Adrenal gland (tissue), 12 donors: ENCODE data around the gene ABCD1. TPM values are rescaled to one million over a fixed set of nuclear protein-coding genes. Genes with fewer than 3 reads are reported as not detected.
A peak's percentile ranks its signal among the peaks of the same experiment; 100 is the strongest.

Experiments used
- DNase-seq, 7 donors: peaks; one replicate each; pipeline ENCODE4 v3.0.0-alpha.2; 2019 to 2020
- H3K27ac ChIP-seq, 5 donors: fragments of 200-600 bp; sonication (generic) in 4 of 5; 1 replicate in 3 of 5; 2 replicates in 2 of 5; pipeline versions ENCODE4 v1.5.1 to v1.8.0; 2016 to 2020; ENCODE audit warnings: mild to moderate bottlenecking in 1 of 5
- H3K27me3 ChIP-seq: fragments of 200-600 bp; 2 replicates; pipeline ENCODE4 v1.8.0; 2021
- H3K36me3 ChIP-seq, 2 donors: fragments of 200-600 bp; replicated peaks in 1 of 2; 1 replicate in 1 of 2; 2 replicates in 1 of 2; pipeline versions ENCODE4 v1.5.1 to v1.8.0; 2018 to 2022
- H3K4me1 ChIP-seq, 2 donors: fragments of 200-600 bp; replicated peaks in 1 of 2; 1 replicate in 1 of 2; 2 replicates in 1 of 2; pipeline versions ENCODE4 v1.5.1 to v1.8.0; 2018 to 2021
- H3K4me3 ChIP-seq, 4 donors: fragments of 200-600 bp; sonication (generic) in 3 of 4; one replicate each; pipeline ENCODE4 v1.5.1; 2016 to 2018
- H3K9me3 ChIP-seq, 3 donors: fragments of 200-600 bp; sonication (generic) in 1 of 3; replicated peaks in 1 of 3; 1 replicate in 2 of 3; 2 replicates in 1 of 3; pipeline versions ENCODE4 v1.5.1 to v1.8.0; 2016 to 2021
- CTCF ChIP-seq, 6 experiments: fragments of 450-650 bp in 4 of 6; fragments of 200-600 bp in 2 of 6; sonication (generic) in 1 of 6; IDR thresholded peaks; 1 replicate in 5 of 6; 2 replicates in 1 of 6; pipeline versions ENCODE4 v1.5.1 to v1.8.0; 2016 to 2021; ENCODE audit warnings: antibody characterized with exemption in 6 of 6, mild to moderate bottlenecking in 2 of 6, moderate library complexity in 1 of 6
- POLR2A ChIP-seq, 2 donors: fragments of 450-650 bp; IDR thresholded peaks; one replicate each; pipeline ENCODE4 v1.6.1; 2017; ENCODE audit warnings: antibody characterized with exemption in 2 of 2, mild to moderate bottlenecking in 2 of 2, moderate library complexity in 1 of 2
- WGBS, 4 donors: extraction: QIAGEN DNeasy Blood & Tissue Kit in 2 of 4; methylation state at CpG; one replicate each; pipeline versions ENCODE4 v1.1.5 to v1.1.7; 2013 to 2017; 5-methylcytosine and 5-hydroxymethylcytosine counted together
- intact Hi-C, 2 donors: fragments of 100-400 bp; cut with DNase I; formaldehyde crosslinking; loops; one replicate each; pipeline versions ENCODE4 v1.14.1 to v1.15.0; 2022 to 2023
- polyA plus RNA-seq, 3 donors: library from polyadenylated mRNA; stranded (reverse); fragments of 200-250 nt in 2 of 3; fragments of 350-450 nt in 1 of 3; fragmentation: Illumina TruSeq in 1 of 3; extraction: RNeasy Lipid Tissue Mini Kit (QIAGEN cat#74804) in 1 of 3; gene quantifications; one replicate each; pipeline ENCODE4 v1.2.3, GENCODE V29; 2013 to 2014
- total RNA-seq, 9 donors: library from RNA; depleted of rRNA in 4 of 9; stranded (reverse); fragments of >200 nt in 4 of 9; fragments of 120-200 nt in 1 of 9; fragmentation: NEBNext Ultra II Directional in 1 of 9; extraction: Animal tissue kit (Norgen Biotek cat#: 25700) in 1 of 9; gene quantifications; one replicate each; pipeline versions ENCODE4 v1.1.0 to v1.2.4, GENCODE V29; 2013 to 2023
- donor health status: healthy with polysubstance abuse.
- donor health status: Bipolar disorder and iron deficiency.
- donor health status: DM: yes; HTN: yes; CAD: no.
- donor health status: DM: no; HTN: no; CAD: no.
- donor health status: DM: no; HTN: no; CAD: no.
- donor health status: DM: yes; HTN: yes; CAD: no.

ABCD1 gene
- total and polyA plus RNA-seq, 12 donors, result 29.6 to 78.0 (median 50.4) TPM

- Histone ChIP-seq H3K4me3 (no peak overlapping the region), H3K36me3 (no peaks in the 10 kb centered on the region), H3K27ac (no peak overlapping the region), H3K27me3 (no peaks in the 10 kb centered on the region), H3K4me1 (no peaks in the 10 kb centered on the region), H3K9me3 (no peaks in the 10 kb centered on the region)
- intact Hi-C loops, result no loop called here
- no peak for DNase-seq
- TF ChIP-seq POLR2A (IDR thresholded peaks at IDR 0.05) (no peak), CTCF (IDR thresholded peaks at IDR 0.05) (no peak)
- WGBS, 4 donors, result 73 to 83% (median 78%) methylated on average over 10 to 12 of the region's 12 CpGs
These were observed 25.6 kb downstream of the ABCD1 start for GRCh38 chrX:153750127-153750774.

- intact Hi-C loops, result no loop called here
- 64 to 100% (median 92%) methylated on average over 1 of the region's 1 CpG for WGBS, 4 donors
- no peak overlapping the region for H3K27ac ChIP-seq
These were observed 30.5 kb downstream of the ABCD1 start for GRCh38 chrX:153755136-153755535.

GRCh38 chrX:153761863-153762262, 37.2 kb downstream of the ABCD1 start:
- intact Hi-C loops, result loop anchor here in 1 of 2 donors (5.0 kb wide), 1 partner anchor 195 kb away; no protein-coding TSS in a partner anchor
- peaks cover 0 to 18% of the 10 kb centered on the region in 2 donors for H3K4me1 ChIP-seq
- H3K9me3 ChIP-seq, result no peaks in the 10 kb centered on the region
- H3K4me3 ChIP-seq, result no peak overlapping the region
- 82 to 96% (median 85%) methylated on average over 3 to 15 of the region's 15 CpGs for WGBS, 4 donors
- H3K27me3 ChIP-seq, result no peaks in the 10 kb centered on the region
- no peaks in the 10 kb centered on the region for H3K36me3 ChIP-seq
- H3K27ac ChIP-seq, result no peak overlapping the region
- DNase-seq, result peak in 1 of 7 donors; percentile 7
- TF ChIP-seq CTCF (IDR thresholded peaks at IDR 0.05) (no peak), POLR2A (IDR thresholded peaks at IDR 0.05) (no peak)

More at GRCh38 chrX:153755136-153755535, 30.5 kb downstream of the ABCD1 start:
- H3K4me3 ChIP-seq, result no peak overlapping the region
- H3K9me3 ChIP-seq, result no peaks in the 10 kb centered on the region
- H3K4me1 ChIP-seq, result no peaks in the 10 kb centered on the region
- H3K27me3 ChIP-seq, result no peaks in the 10 kb centered on the region
- no peaks in the 10 kb centered on the region for H3K36me3 ChIP-seq
- DNase-seq, result no peak
- TF ChIP-seq CTCF (IDR thresholded peaks at IDR 0.05) (no peak), POLR2A (IDR thresholded peaks at IDR 0.05) (no peak)

- TF ChIP-seq POLR2A (IDR thresholded peaks at IDR 0.05) (no peak), CTCF (IDR thresholded peaks at IDR 0.05) (no peak)
- H3K4me1 ChIP-seq, result peaks cover 0 to 18% of the 10 kb centered on the region in 2 donors
- intact Hi-C loops, result loop anchor here in 1 of 2 donors (5.0 kb wide), 1 partner anchor 195 kb away; no protein-coding TSS in a partner anchor
- peak in 3 of 7 donors; percentile 5 to 11 (median 6) for DNase-seq
- H3K27me3 ChIP-seq, result no peaks in the 10 kb centered on the region
- 81 to 100% (median 89%) methylated on average over 2 to 14 of the region's 14 CpGs for WGBS, 4 donors
- H3K4me3 ChIP-seq, result no peak overlapping the region
- no peaks in the 10 kb centered on the region for H3K9me3 ChIP-seq
- no peak overlapping the region for H3K27ac ChIP-seq
- H3K36me3 ChIP-seq, result no peaks in the 10 kb centered on the region
These were observed 38.0 kb downstream of the ABCD1 start for GRCh38 chrX:153762626-153763173.
